ENCODE data around the gene RXFP4.
"Not testable (repeated sequence)": the region's sequence is repeated elsewhere in the genome, so short reads cannot be mapped to it uniquely, and the experiment has no call there.

The RXFP4 gene

GRCh38 chr1:155978973-155979429, 37.6 kb downstream of the RXFP4 start:
- no peak for TF ChIP-seq JUND (IDR thresholded peaks at IDR 0.05; ENCODE audit: low read depth)
- in situ Hi-C loops (cut with HindIII; ENCODE audit: low pct_unique_long_range_greater_than_20kb, low sequenced_read_pairs), result no loop called here
- no peak for DNase-seq (ENCODE audit: low read depth in 1 of 2, low spot score in 1 of 2)

DNA sequence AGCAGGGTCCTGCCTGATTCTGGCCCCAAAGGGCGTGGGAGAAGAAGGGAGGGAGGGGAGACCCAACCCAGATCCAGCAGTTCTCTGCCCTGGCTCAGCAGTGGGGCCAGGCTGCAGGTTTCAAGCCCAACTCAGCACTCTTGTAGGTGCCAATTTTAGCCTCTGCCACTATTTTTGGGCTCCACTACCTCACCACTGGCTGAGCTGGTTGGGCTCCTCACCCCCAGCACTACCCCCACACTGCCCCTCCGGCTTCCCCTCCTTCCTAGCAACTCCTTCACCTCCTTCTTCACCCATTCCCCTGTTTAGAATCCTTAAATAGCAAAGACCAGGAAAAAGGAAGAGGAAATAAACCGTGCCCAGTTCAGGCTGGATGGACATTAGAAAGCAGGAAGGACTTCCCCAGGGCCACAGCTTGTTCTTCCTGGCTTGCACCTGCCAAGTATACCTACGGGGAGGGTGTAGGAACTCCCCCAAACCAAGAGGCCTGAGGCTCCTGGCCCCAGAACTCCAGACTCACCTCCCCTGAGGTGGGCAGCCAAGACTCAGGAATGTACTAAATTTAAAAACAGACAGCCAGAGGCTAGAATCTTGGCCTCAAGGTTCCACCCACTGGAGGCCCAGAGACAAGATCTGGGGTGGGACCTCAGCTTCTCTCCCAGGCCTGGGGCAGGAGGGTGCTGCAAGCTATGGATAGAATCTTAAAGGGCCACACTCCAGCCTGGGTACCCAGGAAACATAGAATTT, 38.3 kb downstream of the RXFP4 start:
- TF ChIP-seq JUND (IDR thresholded peaks at IDR 0.05; ENCODE audit: low read depth), result no peak
- in situ Hi-C loops (cut with HindIII; ENCODE audit: low pct_unique_long_range_greater_than_20kb, low sequenced_read_pairs), result no loop called here
- peak in 1 of 2 experiments; percentile 69 for DNase-seq (ENCODE audit: low read depth in 1 of 2, low spot score in 1 of 2)

DNA sequence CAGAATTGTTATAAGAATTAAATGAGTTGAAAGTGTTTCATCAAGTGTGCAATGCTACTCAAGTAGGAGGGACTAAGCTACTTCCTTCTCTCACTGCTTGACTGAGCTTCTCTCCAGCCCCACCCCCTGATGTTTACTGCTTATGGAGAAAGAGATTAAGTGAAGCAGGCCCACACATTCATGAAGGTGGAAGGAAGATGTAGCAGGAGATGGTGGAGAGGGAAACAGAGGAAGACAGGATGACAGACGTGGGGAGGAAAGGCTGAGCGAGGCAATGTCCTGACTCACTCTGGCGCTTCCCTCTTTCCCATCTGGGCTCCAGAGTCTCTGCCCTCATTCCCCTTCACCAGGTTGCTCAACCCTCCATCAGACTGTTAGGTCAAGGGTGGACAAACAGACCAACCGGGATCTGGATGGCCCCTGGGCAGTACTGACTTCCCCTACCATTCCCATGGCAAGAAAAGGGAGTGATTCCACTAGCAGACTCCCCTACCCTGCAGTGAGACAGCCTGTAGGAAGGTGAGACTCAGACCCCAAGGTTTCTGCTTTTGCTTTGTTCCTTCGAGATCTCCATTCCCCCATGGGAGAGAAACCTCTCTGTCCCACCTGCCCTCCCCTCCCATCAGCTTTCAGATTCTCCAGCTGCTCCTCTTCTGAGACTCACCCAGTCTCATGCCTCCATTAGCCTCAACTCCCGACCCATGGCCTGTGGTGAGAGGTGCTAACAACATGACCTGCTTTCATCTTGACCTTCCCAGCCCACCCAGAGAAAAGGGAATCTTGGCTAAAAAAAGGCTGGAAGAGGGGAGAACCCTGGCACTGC, 40.0 kb downstream of the RXFP4 start:
- peak in 1 of 2 experiments; percentile 48 for DNase-seq (ENCODE audit: low read depth in 1 of 2, low spot score in 1 of 2)
- TF ChIP-seq JUND (IDR thresholded peaks at IDR 0.05; ENCODE audit: low read depth), result no peak
- in situ Hi-C loops (cut with HindIII; ENCODE audit: low pct_unique_long_range_greater_than_20kb, low sequenced_read_pairs), result no loop called here

GRCh38 chr1:155982106-155982505, 40.7 kb downstream of the RXFP4 start:
- in situ Hi-C loops (cut with HindIII; ENCODE audit: low pct_unique_long_range_greater_than_20kb, low sequenced_read_pairs), result no loop called here
- TF ChIP-seq JUND (IDR thresholded peaks at IDR 0.05; ENCODE audit: low read depth), result no peak
- no peak for DNase-seq (ENCODE audit: low read depth in 1 of 2, low spot score in 1 of 2)

GRCh38 chr1:155983191-155984024, 42.0 kb downstream of the RXFP4 start:
- in situ Hi-C loops (cut with HindIII; ENCODE audit: low pct_unique_long_range_greater_than_20kb, low sequenced_read_pairs), result no loop called here
- TF ChIP-seq JUND (IDR thresholded peaks at IDR 0.05; ENCODE audit: low read depth), result no peak
- DNase-seq (ENCODE audit: low read depth in 1 of 2, low spot score in 1 of 2), result peak in 1 of 2 experiments; percentile 53

DNA sequence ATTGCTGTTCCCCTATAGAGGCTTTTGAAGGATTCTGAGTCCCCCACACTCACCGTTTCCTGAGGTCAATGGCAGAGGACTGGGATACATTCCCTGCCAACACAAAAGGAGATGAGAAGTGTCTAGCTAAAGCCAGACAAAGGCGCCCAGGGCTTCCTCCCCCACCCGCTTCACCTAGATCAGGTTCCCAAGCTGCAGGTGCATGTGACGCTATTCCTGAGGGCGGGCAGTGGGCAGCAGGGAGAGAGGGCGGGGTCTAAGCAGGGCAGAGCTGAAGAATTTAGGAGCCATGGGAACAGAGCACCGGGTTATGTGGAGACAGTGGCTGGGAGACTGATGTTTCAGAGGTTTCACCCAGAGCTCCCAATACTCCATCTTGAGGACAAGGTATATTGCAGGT, 42.9 kb downstream of the RXFP4 start:
- in situ Hi-C loops (cut with HindIII; ENCODE audit: low pct_unique_long_range_greater_than_20kb, low sequenced_read_pairs), result no loop called here

DNA sequence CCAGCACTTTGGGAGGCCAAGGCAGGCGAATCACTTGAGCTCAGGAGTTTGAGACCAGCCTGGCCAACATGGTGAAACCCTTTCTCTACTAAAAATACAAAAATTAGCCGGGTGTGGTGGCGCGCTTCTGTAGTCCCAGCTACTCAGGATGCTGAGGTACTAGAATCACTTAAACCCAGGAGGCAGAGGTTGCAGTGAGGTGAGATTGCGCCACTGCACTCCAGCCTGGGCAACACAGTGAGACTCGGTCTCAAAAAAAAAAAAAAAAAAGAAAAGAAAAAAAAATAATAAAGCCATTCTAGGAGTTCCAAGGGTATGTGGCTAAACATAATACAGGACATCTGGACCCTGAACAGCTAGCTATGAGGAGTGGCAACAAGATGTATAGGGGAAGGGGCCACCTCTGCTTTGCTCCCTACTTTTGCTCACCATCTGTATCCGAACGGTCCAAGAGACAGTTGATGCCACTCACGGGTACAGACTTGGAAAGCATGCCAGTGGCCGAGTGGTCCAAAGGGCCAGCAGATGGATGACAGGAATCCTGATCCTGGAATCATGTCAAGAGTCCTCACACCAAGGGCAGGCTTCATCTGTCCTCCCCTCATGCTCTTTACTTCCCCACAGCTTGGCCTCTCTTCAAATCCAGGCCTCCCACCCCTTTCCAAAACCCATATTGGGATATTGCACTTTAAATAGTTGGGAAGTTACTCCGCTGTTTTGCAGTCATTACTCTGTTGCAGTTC, 43.6 kb downstream of the RXFP4 start:
- DNase-seq (ENCODE audit: low read depth in 1 of 2, low spot score in 1 of 2); in situ Hi-C loops (cut with HindIII; ENCODE audit: low pct_unique_long_range_greater_than_20kb, low sequenced_read_pairs): not testable (repeated sequence)

More for the DNA sequence above, 42.9 kb downstream of the RXFP4 start:
- no peak for TF ChIP-seq JUND (IDR thresholded peaks at IDR 0.05; ENCODE audit: low read depth)
- peak in 1 of 2 experiments; percentile 46 for DNase-seq (ENCODE audit: low read depth in 1 of 2, low spot score in 1 of 2)

GRCh38 chr1:155989242-155990004, 48.0 kb downstream of the RXFP4 start:
- DNase-seq (ENCODE audit: low read depth in 1 of 2, low spot score in 1 of 2), result peak in 1 of 2 experiments; percentile 83
- in situ Hi-C loops (cut with HindIII; ENCODE audit: low pct_unique_long_range_greater_than_20kb, low sequenced_read_pairs), result no loop called here
- no peak for TF ChIP-seq JUND (IDR thresholded peaks at IDR 0.05; ENCODE audit: low read depth)

DNA sequence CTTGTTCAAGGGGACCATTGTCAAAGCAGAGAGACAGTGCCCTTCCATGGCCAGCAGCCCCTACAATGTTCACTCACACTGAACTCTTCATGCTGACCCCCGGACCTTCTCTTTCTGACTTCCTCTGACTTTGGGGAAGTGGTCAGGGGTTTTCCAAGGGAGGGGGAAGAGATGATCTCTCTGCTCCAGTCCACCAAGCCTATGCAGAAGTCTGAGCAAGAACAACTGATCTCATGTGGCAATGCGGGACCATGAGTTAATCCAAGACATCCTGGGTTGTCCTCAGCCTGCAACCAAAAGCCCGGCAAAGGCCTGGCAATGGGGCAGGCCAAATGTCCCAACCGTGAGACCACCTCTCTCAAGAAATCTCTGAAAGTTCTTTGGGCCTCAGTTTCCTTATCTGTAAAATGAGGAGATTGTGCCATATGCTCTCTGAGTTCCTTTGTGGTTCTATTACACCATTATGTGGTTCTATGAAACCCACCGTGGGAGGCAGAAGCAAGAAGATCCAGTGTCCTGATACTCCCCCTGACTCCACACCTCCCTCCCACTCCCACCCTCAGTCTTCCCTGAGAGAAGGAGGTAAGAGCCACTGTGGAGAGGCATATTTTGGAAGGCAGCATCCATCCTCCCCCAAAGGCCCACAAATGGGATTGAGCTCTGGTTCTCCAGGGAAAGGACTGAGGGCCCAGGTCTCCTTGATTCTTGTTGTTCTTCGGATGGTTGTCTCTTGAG, 48.7 kb downstream of the RXFP4 start:
- in situ Hi-C loops (cut with HindIII; ENCODE audit: low pct_unique_long_range_greater_than_20kb, low sequenced_read_pairs), result no loop called here
- no peak for TF ChIP-seq JUND (IDR thresholded peaks at IDR 0.05; ENCODE audit: low read depth)
- no peak for DNase-seq (ENCODE audit: low read depth in 1 of 2, low spot score in 1 of 2)
